Activated CD4-positive, alpha-beta T cell treated with anti-CD3 and anti-CD28 coated beads for 24 hours (primary cell): ENCODE data around the gene UBE2F.
"Not testable (repeated sequence)": the region's sequence is repeated elsewhere in the genome, so short reads cannot be mapped to it uniquely, and the experiment has no call there.

Experiments
- DNase-seq, 2 donors: peaks; one replicate each; pipeline ENCODE4 v3.0.0-alpha.2; 2020; ENCODE audit warnings: low read depth in 2 of 2

UBE2F gene

GRCh38 chr2:238046725-238047270 lies 80.0 kb downstream of the UBE2F start:
- DNase-seq, result no peak

DNA sequence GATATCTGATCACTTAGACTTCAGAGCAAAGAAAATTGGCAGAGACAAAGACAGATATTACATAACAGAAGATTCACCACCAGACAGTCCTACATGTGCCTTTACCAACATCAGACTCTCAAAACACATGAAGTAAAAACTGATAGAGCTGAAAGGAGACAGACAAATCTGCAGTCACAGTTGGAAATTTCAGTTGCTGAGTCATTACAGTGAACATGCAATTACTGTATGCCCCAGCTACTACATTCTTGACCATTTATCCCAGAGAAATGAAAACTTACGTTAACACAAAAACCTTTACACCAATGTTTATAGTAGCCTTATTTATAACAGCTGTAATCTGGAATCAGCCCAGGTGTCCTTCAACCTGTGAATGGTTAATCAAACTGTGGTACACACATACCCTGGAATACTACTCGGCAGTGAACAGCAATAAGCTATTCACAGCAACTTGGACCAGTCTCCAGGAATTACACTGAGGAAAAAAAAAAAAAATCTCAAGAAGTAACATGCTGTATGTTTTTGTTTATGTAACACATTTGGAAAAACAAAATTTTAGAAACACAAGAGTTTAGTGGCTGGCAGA lies 86.5 kb downstream of the UBE2F start:
- no peak for DNase-seq

GRCh38 chr2:238055841-238056240 lies 89.0 kb downstream of the UBE2F start:
- DNase-seq, result no peak

- DNase-seq, result not testable (repeated sequence)
Observed at GRCh38 chr2:238057696-238058575, 91.1 kb downstream of the UBE2F start.

- DNase-seq, result no peak
Observed at GRCh38 chr2:238059505-238059904, 92.7 kb downstream of the UBE2F start.

DNA sequence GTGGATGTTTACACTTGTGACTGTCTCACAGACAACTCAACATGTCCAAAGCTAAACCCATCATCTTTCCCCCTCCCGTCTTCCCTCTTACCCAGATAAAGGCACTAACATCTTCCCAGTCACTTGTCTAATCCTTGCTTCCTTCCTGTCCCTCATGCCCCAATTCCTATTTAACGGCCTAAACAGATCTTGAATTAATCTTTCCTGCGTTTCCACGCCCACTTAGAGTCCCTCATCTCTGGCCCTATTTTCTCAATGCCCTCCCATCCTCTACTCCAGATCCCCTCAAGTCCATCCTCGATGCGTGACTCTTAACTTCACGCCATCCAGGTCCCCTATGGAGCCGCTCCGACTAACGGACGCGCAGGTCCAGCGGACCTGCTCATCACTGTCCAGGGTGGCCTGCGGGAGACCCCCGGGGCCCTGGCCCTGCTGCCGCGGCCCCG lies 93.3 kb downstream of the UBE2F start:
- no peak for DNase-seq

GRCh38 chr2:238060542-238061314 lies 93.9 kb downstream of the UBE2F start, which contains the start of gene SCLY:
Gene SCLY (plus strand): TSS chr2:238061001. CDS start chr2:238061055, 54 bp downstream.
- peak; percentile 90 to 97 for DNase-seq

DNA sequence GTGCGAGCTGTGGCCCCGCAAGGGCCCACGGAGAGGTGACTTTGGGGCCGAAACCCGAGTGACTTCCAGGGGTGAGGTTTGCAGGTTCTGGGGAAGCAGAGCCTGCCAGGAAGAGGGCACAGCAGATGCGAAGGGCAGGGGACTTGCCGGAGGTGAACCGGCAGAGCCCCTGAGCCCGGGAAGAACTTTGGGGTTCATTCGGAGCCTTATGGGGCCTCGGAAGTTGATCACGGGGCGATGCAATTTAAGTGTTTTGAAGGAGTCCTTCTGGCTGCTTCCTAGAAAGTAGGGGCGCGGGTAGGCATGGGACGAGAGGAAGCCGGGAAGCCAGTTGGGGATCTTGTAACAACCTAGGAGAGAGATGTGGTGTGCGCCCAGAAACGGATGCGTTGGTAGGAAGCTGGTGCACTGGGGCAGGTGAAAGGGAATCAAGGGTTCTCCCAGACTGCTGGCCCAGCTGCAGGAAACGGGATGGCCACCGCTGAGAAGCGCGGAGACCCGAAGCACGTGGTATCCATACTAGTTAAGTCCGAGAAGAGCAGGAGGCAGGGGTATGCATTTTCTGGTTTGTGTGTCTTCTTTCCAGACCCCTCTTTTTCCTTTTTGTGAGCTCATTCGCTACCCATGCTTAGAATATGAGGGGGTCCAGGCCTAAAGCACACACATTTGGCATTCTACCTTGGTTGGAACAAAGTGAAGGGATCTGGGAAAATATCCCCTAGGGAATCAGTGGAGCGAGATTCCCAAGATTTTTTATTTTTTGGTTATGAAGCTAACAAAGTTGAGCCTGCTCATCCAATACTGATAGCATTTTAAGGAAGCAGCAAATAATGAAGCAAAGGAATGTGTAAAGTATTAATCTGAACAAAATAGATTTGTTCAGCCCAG lies 94.7 kb downstream of the UBE2F start:
- peak; percentile 14 to 18 for DNase-seq

GRCh38 chr2:238063414-238064189 lies 96.8 kb downstream of the UBE2F start:
- no peak for DNase-seq

DNA sequence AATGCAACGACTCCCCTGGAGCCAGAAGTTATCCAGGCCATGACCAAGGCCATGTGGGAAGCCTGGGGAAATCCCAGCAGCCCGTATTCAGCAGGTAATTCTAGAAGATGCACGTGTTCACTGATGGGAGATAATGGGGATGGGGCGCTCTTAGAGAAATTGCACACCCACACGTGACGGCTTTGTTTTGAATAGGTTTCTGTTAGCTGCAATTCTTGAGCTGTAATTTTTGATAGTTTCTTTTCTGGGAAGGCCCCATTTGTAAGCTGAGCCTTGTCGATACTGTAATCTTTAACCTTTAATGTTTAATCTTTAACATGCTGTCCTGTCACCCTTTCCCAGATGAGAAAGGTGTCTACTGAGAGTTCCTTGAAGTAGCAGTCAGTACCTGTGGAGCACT lies 97.6 kb downstream of the UBE2F start:
- no peak for DNase-seq

DNA sequence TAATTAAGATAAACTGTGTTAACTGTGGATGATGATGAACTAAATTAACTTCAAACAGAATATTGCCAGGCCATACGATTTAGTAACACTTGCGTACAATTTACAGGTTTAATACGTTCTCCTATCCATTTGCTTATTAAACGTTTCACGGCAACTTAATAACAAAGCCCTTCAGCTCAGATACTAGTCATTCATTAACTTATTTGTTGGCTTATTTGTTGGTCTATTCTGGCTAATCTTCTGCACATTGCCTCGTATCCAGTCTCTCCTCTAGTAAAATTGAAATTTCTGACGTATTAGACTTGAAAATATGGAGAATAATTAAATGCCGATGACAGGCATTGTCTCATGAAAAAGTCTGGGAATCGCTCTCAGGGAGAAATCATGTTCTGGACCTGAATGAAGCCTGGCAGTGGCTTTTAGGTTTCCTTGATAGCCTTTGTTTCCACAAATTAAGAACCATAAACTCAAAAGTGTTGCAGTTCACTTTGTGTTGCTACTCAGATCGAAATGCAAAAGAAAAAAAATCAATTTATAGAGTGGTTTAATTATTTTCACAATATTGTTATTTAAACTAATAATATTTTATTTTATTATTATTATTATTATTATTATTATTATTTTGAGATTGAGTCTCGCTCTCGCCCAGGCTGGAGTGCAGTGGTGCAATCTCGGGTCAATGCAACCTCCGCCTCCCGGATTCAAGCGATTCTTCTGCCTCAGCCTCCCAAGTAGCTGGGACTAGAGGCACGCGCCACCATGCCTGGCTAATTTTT lies 98.4 kb downstream of the UBE2F start:
- DNase-seq, result no peak

DNA sequence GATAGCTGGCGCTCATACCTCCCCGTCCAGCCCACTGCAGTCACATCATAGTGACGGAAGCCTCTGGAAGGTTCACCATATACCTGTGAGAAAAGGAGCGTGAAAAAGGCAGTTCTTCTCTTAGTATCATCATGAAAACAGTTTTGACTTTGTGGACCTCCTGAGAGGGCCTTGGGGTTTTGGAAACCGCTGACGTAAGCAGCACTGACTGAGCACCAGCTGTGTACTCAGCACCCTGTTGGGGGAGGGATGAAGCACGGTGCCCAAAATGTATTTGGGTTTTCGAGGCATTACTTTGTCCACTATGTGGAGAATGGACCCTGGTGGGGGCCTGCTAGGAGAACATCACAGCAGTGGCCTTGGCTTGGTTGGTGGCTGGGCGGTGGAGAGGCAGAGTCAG lies 99.4 kb downstream of the UBE2F start:
- DNase-seq, result no peak

DNA sequence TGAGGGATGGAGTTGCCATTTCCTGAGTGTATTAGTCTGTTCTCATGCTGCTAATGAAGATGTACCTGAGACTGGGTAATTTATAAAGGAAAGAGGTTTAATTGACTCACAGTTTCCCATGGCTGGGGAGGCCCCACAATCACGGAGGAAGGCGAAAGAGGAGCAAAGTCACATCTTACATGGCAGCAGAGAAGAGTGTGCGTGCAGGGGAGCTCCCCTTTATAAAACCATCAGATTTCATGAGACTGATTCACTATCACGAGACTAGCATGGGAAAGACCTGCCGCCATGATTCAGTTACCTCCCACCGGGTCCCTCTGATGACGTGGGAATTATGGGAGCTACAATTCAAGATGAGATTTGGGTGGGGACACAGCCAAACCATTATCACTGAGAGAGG lies 99.9 kb downstream of the UBE2F start:
- peak; percentile 27 to 37 for DNase-seq

DNA sequence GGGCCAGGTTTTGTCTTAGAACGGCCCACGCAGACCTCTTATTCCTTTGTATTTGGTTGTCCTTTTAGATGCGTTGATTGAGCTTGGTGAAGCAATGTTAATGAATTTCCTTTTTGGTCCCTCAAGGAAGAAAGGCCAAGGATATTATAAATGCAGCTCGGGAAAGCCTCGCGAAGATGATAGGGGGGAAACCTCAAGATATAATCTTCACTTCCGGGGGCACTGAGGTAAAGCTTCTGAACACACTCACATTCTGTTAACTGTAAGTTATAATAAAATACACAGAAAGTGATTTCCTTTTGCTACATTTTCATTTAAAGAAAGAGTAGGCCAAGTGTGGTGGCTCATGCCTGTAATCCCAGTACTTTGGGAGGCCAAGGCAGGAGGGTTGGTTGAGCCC lies 101.1 kb downstream of the UBE2F start:
- no peak for DNase-seq

- no peak for DNase-seq
Observed at GRCh38 chr2:238069021-238069709, 102.4 kb downstream of the UBE2F start.

DNA sequence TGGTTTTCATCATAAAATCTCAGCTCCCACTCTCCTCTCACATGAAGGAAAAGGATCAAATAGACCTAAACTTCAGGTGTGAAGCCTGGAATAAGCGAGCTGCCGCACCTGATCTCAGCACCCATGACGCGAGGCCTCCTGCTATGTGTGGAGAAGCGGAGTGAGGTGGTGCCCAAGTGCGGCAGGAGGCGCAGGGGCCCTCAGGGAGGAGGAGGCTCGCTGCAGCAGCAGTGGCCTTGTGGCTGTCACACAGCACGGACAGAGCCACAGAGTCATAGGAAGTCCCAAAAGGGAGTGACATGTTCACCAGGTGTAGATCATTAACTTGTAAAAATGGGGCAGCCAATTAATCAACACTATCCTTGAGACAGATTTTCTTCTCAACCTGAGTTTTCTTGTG lies 103.1 kb downstream of the UBE2F start:
- DNase-seq, result no peak

GRCh38 chr2:238075397-238075796 lies 108.6 kb downstream of the UBE2F start:
- DNase-seq, result no peak

- no peak for DNase-seq
Observed at GRCh38 chr2:238077292-238077691, 110.5 kb downstream of the UBE2F start.

DNA sequence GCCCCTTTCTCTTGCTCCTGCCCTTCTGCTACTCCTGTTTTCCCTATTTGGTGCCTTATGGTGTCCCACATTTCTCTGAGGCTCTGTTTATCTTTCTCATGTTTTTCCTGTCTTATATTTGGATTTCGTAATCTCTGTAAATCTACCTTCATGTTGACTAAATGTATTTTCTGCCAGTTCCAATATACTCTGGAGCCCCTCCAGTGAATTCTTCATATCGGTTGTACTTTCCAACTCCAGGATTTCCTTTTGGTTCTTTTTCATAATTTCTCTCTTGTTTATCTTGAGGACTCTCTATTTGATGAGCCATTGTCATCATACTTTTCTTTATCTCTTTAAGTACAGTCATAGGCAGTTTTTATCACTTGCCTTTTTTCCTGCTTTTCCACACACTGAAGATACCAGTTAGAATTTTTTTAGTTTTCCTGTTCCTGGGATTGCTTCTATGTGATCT lies 113.1 kb downstream of the UBE2F start:
- DNase-seq, result no peak
